Osteoblast (primary cell): ENCODE results near the gene ELMO1. TPM values are rescaled to one million over a fixed set of nuclear protein-coding genes. Genes with fewer than 3 reads are reported as not detected.

Source experiments
- DNase-seq: peaks from one replicate; pipeline ENCODE4 v3.0.0; 2011; ENCODE audit warnings: low spot score, mixed read lengths; ENCODE audit not compliant: insufficient read length; ENCODE audit errors: missing footprints
- H2AFZ ChIP-seq: 2 replicates; pipeline ENCODE4 v1.6.0; 2011; ENCODE audit warnings: mild to moderate bottlenecking, low read length
- H3K27ac ChIP-seq: 2 replicates; pipeline ENCODE4 v1.5.1; 2011; ENCODE audit warnings: mild to moderate bottlenecking, low read depth, low read length, moderate library complexity
- H3K27me3 ChIP-seq: 2 replicates; pipeline ENCODE4 v1.6.0; 2012; ENCODE audit warnings: mild to moderate bottlenecking, control low read depth, inconsistent platforms, low read length, moderate library complexity; ENCODE audit not compliant: insufficient read depth
- H3K36me3 ChIP-seq: 2 replicates; pipeline ENCODE4 v1.5.1; 2011; ENCODE audit warnings: mild to moderate bottlenecking, low read length, control low read depth, moderate library complexity; ENCODE audit not compliant: insufficient read depth
- H3K4me1 ChIP-seq: 2 replicates; pipeline ENCODE4 v1.5.1; 2011; ENCODE audit warnings: mild to moderate bottlenecking, low read length, control low read depth, moderate library complexity; ENCODE audit not compliant: insufficient read depth
- H3K4me2 ChIP-seq: 2 replicates; pipeline ENCODE4 v1.6.0; 2011; ENCODE audit warnings: mild to moderate bottlenecking, low read length; ENCODE audit not compliant: insufficient read depth
- H3K4me3 ChIP-seq: fragments of 200-600 bp; sonication (generic); 3 replicates; pipeline ENCODE4 v1.5.1; 2012; ENCODE audit warnings: mild to moderate bottlenecking, low read length, inconsistent platforms; ENCODE audit not compliant: insufficient read depth
- H3K79me2 ChIP-seq: 2 replicates; pipeline ENCODE4 v1.6.0; 2012; ENCODE audit warnings: mild to moderate bottlenecking, low read length, control low read depth, inconsistent platforms; ENCODE audit not compliant: insufficient read depth
- H3K9me3 ChIP-seq: 2 replicates; pipeline ENCODE4 v1.5.1; 2011; ENCODE audit warnings: low read depth, low read length, control low read depth
- H4K20me1 ChIP-seq: 2 replicates; pipeline ENCODE4 v1.6.0; 2012; ENCODE audit warnings: mild to moderate bottlenecking, low read length, control low read depth; ENCODE audit not compliant: insufficient read depth
- CTCF ChIP-seq: IDR thresholded peaks from 2 replicates; pipeline ENCODE4 v1.5.1; 2011; ENCODE audit warnings: mild to moderate bottlenecking, low read depth, low read length, moderate library complexity; ENCODE audit errors: extremely low read depth
- total RNA-seq: library from RNA; depleted of rRNA; stranded (reverse); fragments of >200 nt; gene quantifications from 2 replicates; pipeline ENCODE4 v1.2.3, GENCODE V29; 2012

ELMO1 gene
- total RNA-seq, 1 donor, result 2.2 TPM

- no peaks in the 10 kb centered on the region for H4K20me1 ChIP-seq
- no peaks in the 10 kb centered on the region for H3K27me3 ChIP-seq
- no peak for TF ChIP-seq CTCF
- no peaks in the 10 kb centered on the region for H3K9me3 ChIP-seq
- H3K4me3 ChIP-seq, result no peak overlapping the region
- no peak overlapping the region for H3K4me2 ChIP-seq
- H3K79me2 ChIP-seq, result no peaks in the 10 kb centered on the region
- no peaks in the 10 kb centered on the region for H3K4me1 ChIP-seq
- no peak overlapping the region for H3K27ac ChIP-seq
- DNase-seq, result no peak
- H3K36me3 ChIP-seq, result no peaks in the 10 kb centered on the region
- H2AFZ ChIP-seq, result no peak overlapping the region
Observed at GRCh38 chr7:37052705-37053104, 396.0 kb downstream of the ELMO1 start.

GRCh38 chr7:37050801-37051200, 397.9 kb downstream of the ELMO1 start:
- Histone ChIP-seq H3K4me3 (no peak overlapping the region), H3K27me3 (no peaks in the 10 kb centered on the region), H4K20me1 (no peaks in the 10 kb centered on the region), H2AFZ (no peak overlapping the region), H3K9me3 (no peaks in the 10 kb centered on the region), H3K36me3 (no peaks in the 10 kb centered on the region), H3K27ac (no peak overlapping the region), H3K4me1 (no peaks in the 10 kb centered on the region), H3K4me2 (no peak overlapping the region), H3K79me2 (no peaks in the 10 kb centered on the region)
- no peak for DNase-seq
- no peak for TF ChIP-seq CTCF

- H3K27me3 ChIP-seq, result no peaks in the 10 kb centered on the region
- H3K79me2 ChIP-seq, result no peaks in the 10 kb centered on the region
- no peak overlapping the region for H3K27ac ChIP-seq
- no peaks in the 10 kb centered on the region for H3K9me3 ChIP-seq
- no peak for DNase-seq
- H3K4me2 ChIP-seq, result no peak overlapping the region
- no peak overlapping the region for H3K4me3 ChIP-seq
- H2AFZ ChIP-seq, result no peak overlapping the region
- no peaks in the 10 kb centered on the region for H3K4me1 ChIP-seq
- no peaks in the 10 kb centered on the region for H3K36me3 ChIP-seq
- TF ChIP-seq CTCF, result no peak
- no peaks in the 10 kb centered on the region for H4K20me1 ChIP-seq
Observed at GRCh38 chr7:37048674-37049073, 400.0 kb downstream of the ELMO1 start.

- Histone ChIP-seq H3K27ac (no peak overlapping the region), H3K79me2 (no peaks in the 10 kb centered on the region), H4K20me1 (no peaks in the 10 kb centered on the region), H3K36me3 (no peaks in the 10 kb centered on the region), H3K4me2 (no peak overlapping the region), H3K27me3 (no peaks in the 10 kb centered on the region), H2AFZ (no peak overlapping the region), H3K4me1 (no peaks in the 10 kb centered on the region), H3K9me3 (no peaks in the 10 kb centered on the region), H3K4me3 (no peak overlapping the region)
- no peak for DNase-seq
- TF ChIP-seq CTCF, result no peak
Observed at GRCh38 chr7:37047260-37047659, 401.4 kb downstream of the ELMO1 start.
